SK-N-SH (cell line): Measurements from ENCODE around the gene TMEM41B.

ENCODE experiments used
- CTCF ChIP-seq: fragments of 200-600 bp; sonication (generic); IDR thresholded peaks from 2 replicates; pipeline ENCODE4 v1.6.1; 2017; ENCODE audit warnings: antibody characterized with exemption, mild to moderate bottlenecking, moderate library complexity
- JUND ChIP-seq: IDR thresholded peaks from 2 replicates; pipeline ENCODE4 v1.4.0; 2012
- RXRA ChIP-seq: IDR thresholded peaks from 2 replicates; pipeline ENCODE4 v1.4.0; 2012; ENCODE audit warnings: low read depth, mild to moderate bottlenecking, borderline replicate concordance
- USF2 ChIP-seq: fragments of 150-350 bp; IDR thresholded peaks from 2 replicates; pipeline ENCODE4 v1.6.1; 2017; ENCODE audit warnings: antibody characterized with exemption, low read length, low read depth, borderline replicate concordance

GRCh38 chr11:9304178-9304577, 10.2 kb downstream of the TMEM41B start:
- TF ChIP-seq JUND (no peak), CTCF (no peak), RXRA (no peak), USF2 (no peak)
